Forelimb muscle (tissue), 1 donor: ENCODE measurements around the gene MBNL3. TPM values are rescaled to one million over a fixed set of nuclear protein-coding genes. Genes with fewer than 3 reads are reported as not detected.

Experiments
- DNase-seq: peaks from one replicate; pipeline ENCODE4 v3.0.0-alpha.2; 2013; ENCODE audit warnings: low read depth
- polyA plus RNA-seq: library from polyadenylated mRNA; unstranded; fragments of 120-200 nt; gene quantifications from one replicate; pipeline ENCODE4 v1.2.1, GENCODE V29; 2013; ENCODE audit not compliant: insufficient read length

Gene MBNL3
- polyA plus RNA-seq, 1 donor, result 10.6 TPM

GRCh38 chrX:132415012-132415411, 73.8 kb downstream of the MBNL3 start:
- DNase-seq, result no peak

- DNase-seq, result no peak
These were observed 74.4 kb downstream of the MBNL3 start for GRCh38 chrX:132414404-132414803.

- DNase-seq, result no peak
These were observed 75.4 kb downstream of the MBNL3 start for GRCh38 chrX:132413459-132413858.

- DNase-seq, result no peak
These were observed 76.6 kb downstream of the MBNL3 start for GRCh38 chrX:132412208-132412607.

- no peak for DNase-seq
These were observed 77.4 kb downstream of the MBNL3 start for GRCh38 chrX:132411310-132411977.

GRCh38 chrX:132409780-132410556, 78.9 kb downstream of the MBNL3 start:
- no peak for DNase-seq

GRCh38 chrX:132407691-132408090, 81.1 kb downstream of the MBNL3 start:
- DNase-seq, result no peak

GRCh38 chrX:132406106-132406505, 82.7 kb downstream of the MBNL3 start:
- no peak for DNase-seq

- DNase-seq, result no peak
These were observed 84.6 kb downstream of the MBNL3 start for GRCh38 chrX:132404266-132404665.

GRCh38 chrX:132401935-132402334, 86.9 kb downstream of the MBNL3 start:
- DNase-seq, result no peak

GRCh38 chrX:132400706-132401105, 88.1 kb downstream of the MBNL3 start:
- DNase-seq, result no peak

GRCh38 chrX:132395645-132396044, 93.2 kb downstream of the MBNL3 start:
- no peak for DNase-seq

GRCh38 chrX:132395026-132395425, 93.8 kb downstream of the MBNL3 start:
- no peak for DNase-seq

GRCh38 chrX:132394591-132394990, 94.2 kb downstream of the MBNL3 start:
- DNase-seq, result no peak

- no peak for DNase-seq
These were observed 94.8 kb downstream of the MBNL3 start for GRCh38 chrX:132393992-132394391.

GRCh38 chrX:132393485-132393884, 95.4 kb downstream of the MBNL3 start:
- no peak for DNase-seq

GRCh38 chrX:132393085-132393484, 95.8 kb downstream of the MBNL3 start:
- no peak for DNase-seq

GRCh38 chrX:132390792-132391191, 98.0 kb downstream of the MBNL3 start:
- DNase-seq, result no peak

GRCh38 chrX:132389480-132389879, 99.4 kb downstream of the MBNL3 start:
- DNase-seq, result no peak

- no peak for DNase-seq
These were observed 100.5 kb downstream of the MBNL3 start for GRCh38 chrX:132388371-132388770.

- DNase-seq, result no peak
These were observed 104.5 kb downstream of the MBNL3 start for GRCh38 chrX:132384301-132384700.

GRCh38 chrX:132382068-132382467, 106.8 kb downstream of the MBNL3 start:
- DNase-seq, result no peak

- no peak for DNase-seq
These were observed 110.6 kb downstream of the MBNL3 start for GRCh38 chrX:132378281-132378680.
